ENCODE results near the gene PRSS21. TPM values are rescaled to one million over a fixed set of nuclear protein-coding genes. Genes with fewer than 3 reads are reported as not detected.
A peak's percentile ranks its signal among the peaks of the same experiment; 100 is the strongest.

The PRSS21 gene
- total RNA-seq, 1 experiment from 2014 or later, result not detected

DNA sequence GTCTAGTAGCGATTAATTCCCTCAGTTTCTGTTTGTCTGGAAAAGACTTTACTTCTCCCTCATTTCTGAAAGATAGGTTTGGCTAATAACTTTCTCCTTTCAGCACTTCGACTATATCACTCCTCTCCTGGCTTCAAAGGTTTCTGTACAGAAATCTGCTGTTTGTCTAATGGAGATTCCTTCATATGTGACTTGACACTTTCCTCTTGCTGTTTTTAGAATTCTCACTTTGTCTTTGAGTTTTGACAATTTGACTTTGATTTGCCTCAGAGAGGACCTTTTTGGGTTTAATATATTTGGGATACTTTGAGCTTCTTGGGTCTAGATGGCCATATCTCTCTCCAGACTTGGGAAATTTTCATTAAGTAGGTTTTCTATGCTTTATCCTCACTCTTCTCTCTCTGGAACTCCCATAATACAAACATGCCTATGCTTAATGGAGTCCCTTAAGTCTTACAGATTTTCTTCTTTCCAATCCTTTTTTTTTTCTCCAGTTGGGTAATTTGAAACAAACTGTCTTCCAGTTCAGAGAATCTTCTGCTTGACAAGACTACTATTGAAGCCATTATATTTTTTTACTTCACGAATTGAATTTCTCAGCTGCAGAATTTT is 7.8 kb upstream of the PRSS21 start:
- Histone ChIP-seq H3K4me1 (no peaks in the 10 kb centered on the region), H3K9me3 (replicated peaks) (no peaks in the 10 kb centered on the region; the same call in 1 of the 2 replicates), H3K4me3 (no peak overlapping the region), H3K27ac (no peak overlapping the region), H3K27me3 (0 out of 2 replicates have a peak, but pooled peaks cover 3% of the 10 kb centered on the region), H3K36me3 (no peaks in the 10 kb centered on the region)
- DNase-seq, result no peak

DNA sequence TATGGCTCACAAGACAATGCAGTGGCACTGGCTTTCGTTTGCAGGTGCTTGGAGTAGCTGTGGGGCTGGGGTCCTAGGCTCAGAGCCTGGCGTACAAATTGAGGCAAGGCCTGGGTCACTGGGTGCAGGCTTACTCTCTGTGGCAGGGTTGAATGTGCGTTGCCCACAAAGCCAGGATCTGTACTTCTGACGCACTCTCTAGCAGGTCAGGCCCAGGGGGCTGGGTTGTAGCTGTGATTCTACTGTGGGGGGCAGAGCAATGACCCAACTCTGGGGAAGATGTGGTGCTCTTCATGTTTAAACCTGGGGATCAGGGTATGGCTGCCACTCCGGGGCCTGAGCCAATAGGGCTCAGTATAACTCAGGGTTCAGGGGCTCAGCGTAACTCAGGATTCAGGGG is 6.4 kb upstream of the PRSS21 start:
- Histone ChIP-seq H3K27me3 (peaks cover 8% of the 10 kb centered on the region), H3K36me3 (no peaks in the 10 kb centered on the region), H3K27ac (no peak overlapping the region), H3K4me3 (no peak overlapping the region), H3K4me1 (peaks cover 4% of the 10 kb centered on the region), H3K9me3 (replicated peaks) (no peaks in the 10 kb centered on the region; the same call in 1 of the 2 replicates)
- DNase-seq, result no peak

DNA sequence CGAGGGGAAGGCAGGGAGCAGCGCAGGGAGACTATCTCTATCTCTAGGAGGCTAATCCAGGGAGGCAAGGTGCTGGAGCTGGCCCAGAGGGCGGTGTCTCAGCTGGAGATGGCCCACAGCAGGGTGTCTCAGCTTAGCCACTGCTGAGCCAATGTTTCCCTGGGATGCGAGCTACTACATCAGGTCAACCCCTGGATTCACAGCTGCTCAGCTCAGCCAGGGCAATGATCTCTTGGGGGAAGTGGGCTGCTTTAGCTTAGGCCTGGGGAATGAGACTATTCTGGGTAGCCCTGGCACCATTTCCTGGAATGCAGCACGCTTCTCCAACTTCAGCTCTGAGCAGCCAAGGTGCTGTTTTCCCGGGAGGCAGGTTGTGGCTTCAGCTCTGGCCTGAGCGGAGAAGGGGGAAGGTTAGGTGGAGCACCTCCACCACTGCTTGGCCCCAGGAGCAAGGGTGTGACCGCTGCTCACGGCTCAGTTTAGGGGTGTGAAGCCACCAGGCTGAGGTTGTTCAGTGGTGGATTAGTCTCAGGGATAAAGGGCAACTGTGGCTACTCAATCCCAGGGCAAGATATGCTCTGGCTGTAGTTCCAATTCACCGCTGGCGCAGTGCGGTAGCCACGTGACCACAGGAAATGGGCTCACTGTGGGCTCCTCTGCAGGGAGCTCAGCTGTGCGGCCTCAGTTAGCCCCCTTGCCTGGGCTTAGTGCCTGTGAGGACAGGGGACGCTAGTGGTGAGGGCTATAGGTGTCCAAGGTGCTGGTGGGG is 5.2 kb upstream of the PRSS21 start:
- Histone ChIP-seq H3K27ac (no peak overlapping the region), H3K9me3 (replicated peaks) (no peaks in the 10 kb centered on the region; the same call in 1 of the 2 replicates), H3K36me3 (no peaks in the 10 kb centered on the region), H3K4me3 (no peak overlapping the region), H3K27me3 (peaks cover 14% of the 10 kb centered on the region), H3K4me1 (peaks cover 4% of the 10 kb centered on the region)
- DNase-seq, result peak in 1 of 2 experiments; percentile 7

DNA sequence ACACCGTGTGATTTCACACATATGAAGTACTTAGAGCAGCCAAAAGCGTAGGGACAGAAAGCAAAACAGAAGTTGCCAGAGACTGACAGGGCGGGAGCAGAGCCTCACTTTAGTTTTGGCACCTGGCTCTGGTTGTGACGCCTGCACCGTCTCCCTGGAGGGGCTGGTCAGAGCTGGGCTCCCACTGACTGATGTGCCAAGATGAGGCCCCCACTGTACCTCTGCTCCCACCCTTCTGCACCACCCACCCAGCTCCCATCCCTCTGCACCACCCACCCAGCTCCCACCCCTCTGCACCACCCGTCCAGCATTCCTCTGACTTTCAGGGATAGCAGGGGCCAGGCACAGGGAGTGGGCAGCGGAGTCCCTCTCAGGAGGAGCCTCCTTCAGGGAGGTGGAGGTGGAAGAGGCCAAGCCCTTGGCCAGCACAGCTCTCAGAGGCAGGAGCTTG is 3.2 kb upstream of the PRSS21 start:
- no peak overlapping the region for H3K27ac ChIP-seq

DNA sequence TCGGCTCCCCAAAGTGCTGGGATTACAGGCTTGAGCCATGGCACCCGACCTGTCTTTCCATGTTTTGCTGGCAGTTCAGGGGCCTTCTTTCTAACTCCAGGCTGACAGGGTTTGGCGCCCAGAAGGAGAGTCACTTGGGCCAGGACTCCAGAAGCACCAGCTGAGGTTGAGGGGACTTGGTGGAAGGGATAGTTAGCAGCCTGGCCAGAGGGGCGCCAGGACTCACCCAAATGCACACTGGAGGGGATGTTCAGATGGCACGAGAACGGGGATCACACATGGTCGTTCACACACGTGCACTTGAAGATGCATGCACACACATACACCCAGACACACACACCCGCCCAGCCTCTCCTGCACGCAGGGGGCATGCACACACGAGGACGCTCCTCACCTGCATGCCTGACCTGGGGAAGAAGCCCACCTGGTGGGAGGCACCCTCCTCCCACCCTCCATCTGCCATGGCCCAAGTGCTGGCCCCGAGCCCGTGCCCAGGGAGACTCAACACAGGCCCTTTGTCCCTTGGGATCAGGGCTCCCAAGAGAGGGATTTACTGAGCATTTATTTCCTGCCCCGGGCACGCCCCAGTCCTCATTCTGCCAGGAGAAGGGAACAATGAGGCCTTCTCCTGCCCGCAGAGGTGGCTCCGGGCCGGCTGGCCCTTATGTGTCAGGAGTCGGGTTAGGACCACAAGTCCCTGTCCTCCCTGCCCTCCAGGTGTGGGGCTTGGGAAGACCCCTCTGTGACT is 2.3 kb upstream of the PRSS21 start:
- Histone ChIP-seq H3K36me3 (no peaks in the 10 kb centered on the region), H3K27ac (no peak overlapping the region), H3K4me3 (no peak overlapping the region), H3K4me1 (peaks cover 4% of the 10 kb centered on the region), H3K27me3 (peaks cover 20% of the 10 kb centered on the region), H3K9me3 (replicated peaks) (no peaks in the 10 kb centered on the region)
- DNase-seq, result peak in 1 of 2 experiments; percentile 32

More for the DNA sequence above, 3.2 kb upstream of the PRSS21 start:
- H3K4me1 ChIP-seq, result peaks cover 4% of the 10 kb centered on the region
- peaks cover 14% of the 10 kb centered on the region for H3K27me3 ChIP-seq
- H3K9me3 ChIP-seq (replicated peaks), result no peaks in the 10 kb centered on the region; the same call in 1 of the 2 replicates
- no peak overlapping the region for H3K4me3 ChIP-seq
- H3K36me3 ChIP-seq, result no peaks in the 10 kb centered on the region
- DNase-seq, result no peak

DNA sequence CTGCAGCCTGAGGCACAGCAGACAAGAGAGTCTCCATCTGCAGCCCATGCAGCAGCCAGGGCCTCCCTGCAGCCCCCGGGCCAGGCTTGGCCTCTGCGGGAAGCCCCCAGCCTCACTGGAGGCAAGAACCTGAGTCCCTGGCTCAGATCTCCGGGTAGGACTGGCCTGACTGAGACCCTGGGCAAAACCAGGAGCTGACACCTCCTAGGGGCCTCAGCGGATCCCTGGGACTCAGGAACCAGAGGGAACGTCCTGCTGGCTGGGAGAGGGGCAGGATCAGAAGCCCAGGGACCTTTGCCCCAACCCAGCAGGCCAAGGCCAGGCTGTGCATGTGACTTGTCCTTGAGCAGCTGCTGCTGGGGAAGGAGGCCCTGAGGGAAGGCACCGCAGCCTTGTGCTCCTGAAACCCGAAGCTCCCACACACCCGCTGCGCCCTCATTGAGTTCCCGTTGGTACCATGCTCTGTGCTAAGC is 1.7 kb upstream of the PRSS21 start:
- Histone ChIP-seq H3K27ac (no peak overlapping the region), H3K4me1 (peaks cover 4% of the 10 kb centered on the region), H3K4me3 (no peak overlapping the region), H3K27me3 (peaks cover 24% of the 10 kb centered on the region), H3K9me3 (replicated peaks) (no peaks in the 10 kb centered on the region), H3K36me3 (no peaks in the 10 kb centered on the region)
- peak; percentile 40 to 55 for DNase-seq

DNA sequence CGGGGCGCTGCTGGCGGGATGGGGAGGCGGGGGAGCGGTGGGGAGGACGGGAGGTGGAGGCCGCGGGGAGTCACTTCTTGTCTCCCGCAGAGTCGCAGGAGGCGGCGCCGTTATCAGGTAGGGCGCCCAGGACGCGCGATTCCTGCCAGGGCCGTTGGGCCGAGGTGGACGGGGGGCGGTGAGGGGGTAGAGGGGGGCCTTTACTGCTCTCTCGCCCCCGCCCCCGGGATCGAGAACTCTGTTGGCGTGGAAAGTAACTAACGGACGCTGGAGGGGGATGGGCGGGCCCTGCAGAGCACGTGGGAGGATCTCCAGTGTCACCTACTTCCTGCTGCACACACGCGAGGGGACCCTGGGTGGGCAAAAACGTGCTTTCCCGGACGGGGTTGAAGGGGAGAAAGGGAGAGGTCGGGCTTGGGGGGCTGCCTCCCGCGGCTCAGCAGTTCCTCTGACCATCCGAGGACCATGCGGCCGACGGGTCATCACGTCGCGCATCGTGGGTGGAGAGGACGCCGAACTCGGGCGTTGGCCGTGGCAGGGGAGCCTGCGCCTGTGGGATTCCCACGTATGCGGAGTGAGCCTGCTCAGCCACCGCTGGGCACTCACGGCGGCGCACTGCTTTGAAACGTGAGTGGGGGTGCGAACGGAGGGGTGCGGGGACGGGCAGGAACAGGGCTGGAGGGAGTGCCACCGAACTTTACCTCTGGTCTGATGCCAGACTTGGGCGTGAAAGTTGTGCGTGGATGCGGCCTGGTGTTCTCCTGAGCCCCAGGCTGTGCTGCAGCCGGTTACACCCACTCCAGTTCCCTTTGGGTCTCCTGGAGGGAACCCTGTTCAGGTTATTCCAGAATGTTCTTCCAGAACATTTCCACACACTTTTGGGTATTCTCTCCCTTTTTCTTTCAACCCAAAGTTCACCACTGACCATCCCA is 569 bp downstream of the PRSS21 start:
- Histone ChIP-seq H3K36me3 (no peaks in the 10 kb centered on the region), H3K4me1 (peaks cover 4% of the 10 kb centered on the region), H3K27me3 (peaks cover 31% of the 10 kb centered on the region), H3K27ac (no peak overlapping the region), H3K9me3 (replicated peaks) (no peaks in the 10 kb centered on the region), H3K4me3 (no peak overlapping the region)
- no peak for DNase-seq

DNA sequence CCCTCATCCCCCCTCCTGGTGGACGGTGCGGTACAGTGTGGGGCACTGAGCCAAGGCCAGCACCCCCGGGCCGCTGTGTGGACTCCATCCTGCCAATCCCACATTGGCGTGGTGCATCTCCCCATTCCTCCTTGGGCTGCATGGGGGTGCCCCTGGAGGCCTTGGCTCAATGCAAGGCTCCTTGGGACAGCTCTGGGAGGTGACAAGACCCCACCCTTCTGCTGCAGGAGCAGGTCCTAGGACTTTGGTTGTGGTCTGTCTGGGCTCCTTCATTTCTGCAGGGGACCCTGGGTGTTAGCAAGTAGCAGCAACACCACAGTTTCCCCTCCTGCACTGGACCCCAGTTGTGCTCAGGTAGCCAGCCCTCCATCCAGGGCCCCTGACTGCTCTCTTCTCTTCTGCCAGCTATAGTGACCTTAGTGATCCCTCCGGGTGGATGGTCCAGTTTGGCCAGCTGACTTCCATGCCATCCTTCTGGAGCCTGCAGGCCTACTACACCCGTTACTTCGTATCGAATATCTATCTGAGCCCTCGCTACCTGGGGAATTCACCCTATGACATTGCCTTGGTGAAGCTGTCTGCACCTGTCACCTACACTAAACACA is 1.3 kb downstream of the PRSS21 start:
- no peak overlapping the region for H3K4me3 ChIP-seq
- no peak overlapping the region for H3K27ac ChIP-seq
- no peaks in the 10 kb centered on the region for H3K36me3 ChIP-seq
- DNase-seq, result no peak
- peaks cover 4% of the 10 kb centered on the region for H3K4me1 ChIP-seq
- peaks cover 32% of the 10 kb centered on the region for H3K27me3 ChIP-seq
- H3K9me3 ChIP-seq (replicated peaks), result no peaks in the 10 kb centered on the region

DNA sequence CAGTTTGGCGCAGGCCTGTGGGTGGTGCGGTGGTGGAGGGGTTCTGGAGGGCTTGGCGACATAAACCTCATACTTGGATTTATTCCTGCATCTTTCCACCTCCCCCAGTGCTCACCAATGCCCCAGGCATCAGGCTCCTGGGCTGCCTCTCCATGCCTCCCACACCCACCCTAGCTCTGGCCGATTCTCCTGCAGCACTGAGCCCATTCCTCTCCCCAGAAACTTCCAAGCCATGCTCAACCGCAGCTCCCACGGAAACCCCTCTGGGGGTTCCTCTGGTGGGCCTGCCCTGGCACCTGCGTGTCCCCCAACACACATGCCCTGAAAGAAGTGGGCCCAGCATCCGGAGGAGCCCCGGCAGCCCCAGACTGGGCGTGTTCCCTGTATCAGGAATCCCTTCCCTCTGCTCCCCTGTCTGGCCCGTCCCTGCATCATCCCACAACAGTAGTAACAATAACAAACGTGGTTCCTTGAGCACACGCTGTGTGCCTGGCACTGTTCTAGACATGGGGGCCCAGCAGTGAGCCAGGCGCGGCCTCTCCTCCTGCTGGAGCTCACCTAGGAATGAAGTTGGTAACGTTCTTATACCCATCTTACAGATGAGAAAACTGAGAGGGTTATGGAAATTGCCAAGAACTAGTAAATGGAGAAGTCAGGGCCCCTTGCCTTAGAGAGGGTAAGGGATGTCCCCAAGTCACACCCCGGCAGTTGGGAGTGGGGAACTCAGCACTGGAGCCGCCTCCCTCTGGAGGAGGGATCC is 2.3 kb downstream of the PRSS21 start:
- peaks cover 4% of the 10 kb centered on the region for H3K4me1 ChIP-seq
- no peak overlapping the region for H3K27ac ChIP-seq
- peaks cover 32% of the 10 kb centered on the region for H3K27me3 ChIP-seq
- no peaks in the 10 kb centered on the region for H3K9me3 ChIP-seq (replicated peaks)
- H3K36me3 ChIP-seq, result no peaks in the 10 kb centered on the region
- DNase-seq, result no peak
- H3K4me3 ChIP-seq, result no peak overlapping the region

DNA sequence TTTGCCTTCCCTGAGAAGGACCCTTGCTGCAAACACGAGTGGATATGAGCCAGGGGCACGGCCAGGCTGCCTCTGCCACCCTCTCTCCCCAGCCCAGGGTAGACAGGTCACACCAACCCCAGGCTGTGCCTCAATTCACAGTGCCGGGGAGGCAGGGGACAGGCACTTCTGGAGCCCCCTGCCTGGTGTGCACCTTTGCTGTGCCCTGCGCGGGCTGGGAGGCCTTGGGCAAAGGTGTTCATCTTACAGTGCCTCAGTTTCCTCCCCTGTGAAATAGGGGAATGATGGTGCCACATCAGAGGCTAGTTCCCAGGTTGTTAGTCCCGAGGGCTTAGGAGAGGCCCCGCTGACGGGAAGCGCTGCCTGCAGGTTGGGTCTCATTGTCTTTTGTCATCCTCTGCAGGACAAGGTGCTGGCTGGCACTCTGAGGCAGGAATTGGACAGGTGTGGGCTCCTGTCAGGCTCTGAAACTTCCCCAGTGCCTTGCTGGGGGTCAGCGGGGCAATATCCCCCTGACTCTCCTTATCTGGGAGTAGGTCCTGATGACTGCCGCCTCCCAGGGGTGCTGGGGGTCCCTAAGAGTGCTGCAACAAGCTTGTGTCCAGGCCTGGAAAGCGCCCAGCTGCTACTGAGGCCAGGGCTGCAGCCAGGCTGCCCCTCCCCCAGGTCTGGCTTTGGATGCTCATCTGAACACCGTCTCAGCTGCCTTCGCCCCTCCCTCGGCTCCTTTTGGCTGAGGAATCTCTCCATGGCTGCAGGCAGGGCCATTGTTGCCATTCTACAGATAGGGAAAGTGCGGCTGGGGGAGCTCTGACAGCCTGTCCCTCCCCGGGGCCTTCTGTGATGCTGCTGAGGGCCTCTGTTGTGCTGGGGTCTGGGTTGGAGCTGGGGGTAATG is 3.1 kb downstream of the PRSS21 start:
- Histone ChIP-seq H3K4me1 (peaks cover 3% of the 10 kb centered on the region), H3K27me3 (peaks cover 34% of the 10 kb centered on the region), H3K27ac (no peak overlapping the region), H3K9me3 (replicated peaks) (no peaks in the 10 kb centered on the region), H3K4me3 (no peak overlapping the region), H3K36me3 (no peaks in the 10 kb centered on the region)
- DNase-seq, result no peak

DNA sequence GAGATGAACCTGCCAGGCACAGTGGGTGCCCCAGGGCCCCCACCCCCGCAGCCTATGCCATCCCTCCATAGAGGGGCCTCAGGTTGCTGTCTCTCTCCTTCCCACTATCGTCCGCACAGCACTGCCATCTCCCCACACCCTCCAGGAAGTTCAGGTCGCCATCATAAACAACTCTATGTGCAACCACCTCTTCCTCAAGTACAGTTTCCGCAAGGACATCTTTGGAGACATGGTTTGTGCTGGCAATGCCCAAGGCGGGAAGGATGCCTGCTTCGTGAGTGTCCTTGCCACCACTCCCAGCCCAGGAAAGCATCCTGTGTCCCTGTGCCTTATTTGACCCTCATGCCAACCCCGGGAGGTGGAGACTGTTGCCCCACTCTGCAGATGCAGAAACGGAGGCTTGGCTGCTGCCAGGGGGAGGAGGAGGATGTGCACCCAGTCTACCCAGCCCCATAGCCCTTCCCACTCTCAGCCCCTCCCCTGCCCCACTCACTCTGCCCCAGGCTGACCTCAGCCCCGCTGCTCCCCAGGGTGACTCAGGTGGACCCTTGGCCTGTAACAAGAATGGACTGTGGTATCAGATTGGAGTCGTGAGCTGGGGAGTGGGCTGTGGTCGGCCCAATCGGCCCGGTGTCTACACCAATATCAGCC is 3.9 kb downstream of the PRSS21 start:
- no peak overlapping the region for H3K27ac ChIP-seq
- no peaks in the 10 kb centered on the region for H3K9me3 ChIP-seq (replicated peaks)
- H3K36me3 ChIP-seq, result no peaks in the 10 kb centered on the region
- no peak overlapping the region for H3K4me3 ChIP-seq
- H3K4me1 ChIP-seq, result no peaks in the 10 kb centered on the region
- peaks cover 33% of the 10 kb centered on the region for H3K27me3 ChIP-seq
- no peak for DNase-seq

DNA sequence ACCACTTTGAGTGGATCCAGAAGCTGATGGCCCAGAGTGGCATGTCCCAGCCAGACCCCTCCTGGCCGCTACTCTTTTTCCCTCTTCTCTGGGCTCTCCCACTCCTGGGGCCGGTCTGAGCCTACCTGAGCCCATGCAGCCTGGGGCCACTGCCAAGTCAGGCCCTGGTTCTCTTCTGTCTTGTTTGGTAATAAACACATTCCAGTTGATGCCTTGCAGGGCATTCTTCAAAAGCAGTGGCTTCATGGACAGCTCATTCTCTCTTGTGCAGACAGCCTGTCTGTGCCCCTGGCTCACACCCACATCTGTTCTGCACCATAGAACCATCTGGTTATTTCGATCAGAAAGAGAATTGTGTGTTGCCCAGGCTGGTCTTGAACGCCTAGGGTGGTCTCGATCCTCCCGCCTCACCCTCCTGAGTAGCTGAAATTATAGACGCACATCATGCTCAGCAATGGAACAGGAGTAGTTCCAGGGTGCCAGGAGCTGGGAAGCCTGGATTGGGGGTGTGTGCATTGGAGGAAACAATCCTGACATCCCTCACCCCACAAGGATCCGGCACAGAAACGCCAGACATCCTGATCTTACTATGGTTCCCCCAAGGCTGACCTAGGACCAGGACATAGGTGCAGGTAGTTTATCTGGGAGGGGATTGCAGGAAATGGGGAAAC is 4.6 kb downstream of the PRSS21 start:
- Histone ChIP-seq H3K4me3 (no peak overlapping the region), H3K36me3 (no peaks in the 10 kb centered on the region), H3K9me3 (replicated peaks) (no peaks in the 10 kb centered on the region), H3K27me3 (peaks cover 33% of the 10 kb centered on the region), H3K4me1 (no peaks in the 10 kb centered on the region), H3K27ac (no peak overlapping the region)
- no peak for DNase-seq
